Uterus (tissue), 2 donors: ENCODE results near the gene ZNF865.

ENCODE experiments used
- POLR2A ChIP-seq, 2 donors: fragments of 450-650 bp; IDR thresholded peaks; one replicate each; pipeline ENCODE4 v1.6.1; 2016; ENCODE audit warnings: antibody characterized with exemption in 2 of 2, mild to moderate bottlenecking in 1 of 2, moderate library complexity in 1 of 2
- TF ChIP-seq, protein P1 (sequence below), 4 experiments: fragments of 200-600 bp in 2 of 4; fragments of 450-650 bp in 2 of 4; sonication (generic) in 2 of 4; IDR thresholded peaks; one replicate each; pipeline ENCODE4 v1.5.1; 2016 to 2019; ENCODE audit warnings: antibody characterized with exemption in 4 of 4, mild to moderate bottlenecking in 2 of 4, moderate library complexity in 1 of 4

DNA sequence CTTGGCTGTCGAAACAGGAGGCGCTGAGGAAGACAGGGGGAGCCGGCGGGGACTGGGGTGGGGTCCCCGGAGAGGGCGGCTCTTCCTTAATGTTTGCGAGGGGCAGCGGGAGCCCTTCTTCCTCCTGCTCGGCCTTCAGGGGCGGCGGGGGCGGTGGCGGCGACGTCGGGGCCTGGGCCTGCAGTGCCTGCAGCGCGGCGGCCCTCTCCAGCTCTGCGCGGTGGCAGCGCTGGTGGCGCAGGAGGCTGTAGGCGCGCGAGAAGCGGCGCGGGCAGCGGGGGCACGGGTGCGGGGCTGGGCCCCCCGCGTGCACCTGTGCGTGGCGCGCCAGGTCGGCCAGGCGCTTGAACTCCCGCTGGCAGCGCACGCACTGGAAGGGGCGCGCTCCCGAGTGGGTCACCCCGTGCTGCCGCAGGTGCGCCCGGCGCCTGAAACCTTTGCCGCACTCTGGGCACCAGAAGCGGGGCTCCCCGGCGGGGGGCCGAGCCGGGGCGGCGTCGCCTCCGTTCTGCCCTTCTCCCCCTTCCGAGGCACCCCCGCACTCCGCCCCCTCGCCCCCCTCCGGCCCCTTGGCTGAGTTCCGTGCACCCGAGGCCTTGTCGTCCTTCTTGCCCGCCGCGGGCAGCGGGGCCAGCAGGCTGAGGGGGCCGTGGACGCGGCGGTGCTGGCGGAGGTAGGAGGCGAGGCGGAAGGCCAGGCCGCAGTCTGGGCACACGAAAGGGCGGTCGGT lies 27.3 kb upstream of the ZNF865 start:
- TF ChIP-seq, protein P1, sequence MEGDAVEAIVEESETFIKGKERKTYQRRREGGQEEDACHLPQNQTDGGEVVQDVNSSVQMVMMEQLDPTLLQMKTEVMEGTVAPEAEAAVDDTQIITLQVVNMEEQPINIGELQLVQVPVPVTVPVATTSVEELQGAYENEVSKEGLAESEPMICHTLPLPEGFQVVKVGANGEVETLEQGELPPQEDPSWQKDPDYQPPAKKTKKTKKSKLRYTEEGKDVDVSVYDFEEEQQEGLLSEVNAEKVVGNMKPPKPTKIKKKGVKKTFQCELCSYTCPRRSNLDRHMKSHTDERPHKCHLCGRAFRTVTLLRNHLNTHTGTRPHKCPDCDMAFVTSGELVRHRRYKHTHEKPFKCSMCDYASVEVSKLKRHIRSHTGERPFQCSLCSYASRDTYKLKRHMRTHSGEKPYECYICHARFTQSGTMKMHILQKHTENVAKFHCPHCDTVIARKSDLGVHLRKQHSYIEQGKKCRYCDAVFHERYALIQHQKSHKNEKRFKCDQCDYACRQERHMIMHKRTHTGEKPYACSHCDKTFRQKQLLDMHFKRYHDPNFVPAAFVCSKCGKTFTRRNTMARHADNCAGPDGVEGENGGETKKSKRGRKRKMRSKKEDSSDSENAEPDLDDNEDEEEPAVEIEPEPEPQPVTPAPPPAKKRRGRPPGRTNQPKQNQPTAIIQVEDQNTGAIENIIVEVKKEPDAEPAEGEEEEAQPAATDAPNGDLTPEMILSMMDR (IDR thresholded peaks at IDR 0.05): no peak
- TF ChIP-seq POLR2A (IDR thresholded peaks at IDR 0.05): no peak
